Kidney (tissue), 14 donors: Measurements from ENCODE around the gene MYCBP. TPM values are rescaled to one million over a fixed set of nuclear protein-coding genes. Genes with fewer than 3 reads are reported as not detected.

Experiments
- DNase-seq, 5 donors: peaks; one replicate each; pipeline ENCODE4 v3.0.0-alpha.2; 2013 to 2020
- FAIRE-seq: peaks from 2 replicates; lab custom pipeline; 2012; peaks lifted over from hg19 to GRCh38; lab: Jason Lieb, UNC
- H3K27ac ChIP-seq, 2 donors: one replicate each; pipeline ENCODE4 v1.7.0; 2013; ENCODE audit warnings: low read depth in 2 of 2, low read length in 2 of 2, inconsistent platforms in 1 of 2
- H3K27me3 ChIP-seq: one replicate; pipeline ENCODE4 v1.7.1; 2013; ENCODE audit warnings: low read length, inconsistent platforms; ENCODE audit not compliant: control insufficient read depth, insufficient read depth
- H3K36me3 ChIP-seq, 3 donors: one replicate each; pipeline versions ENCODE4 v1.7.0 to v1.7.1; 2013; ENCODE audit warnings: low read length in 3 of 3, control low read depth in 1 of 3, inconsistent platforms in 1 of 3; ENCODE audit not compliant: insufficient read depth in 3 of 3, control insufficient read depth in 2 of 3
- H3K4me1 ChIP-seq, 3 donors: one replicate each; pipeline versions ENCODE4 v1.7.0 to v1.7.1; 2013; ENCODE audit warnings: low read length in 3 of 3, inconsistent platforms in 1 of 3, low read depth in 1 of 3; ENCODE audit not compliant: control insufficient read depth in 2 of 3, insufficient read depth in 2 of 3
- H3K4me3 ChIP-seq, 3 donors: one replicate each; pipeline versions ENCODE4 v1.7.0 to v1.8.1; 2013; ENCODE audit warnings: low read length in 3 of 3, control low read depth in 1 of 3, inconsistent platforms in 1 of 3
- H3K9ac ChIP-seq, 3 donors: one replicate each; pipeline versions ENCODE4 v1.7.0 to v1.7.1; 2013; ENCODE audit warnings: low read length in 3 of 3, control low read depth in 1 of 3, inconsistent platforms in 1 of 3
- H3K9me3 ChIP-seq, 3 donors: one replicate each; pipeline versions ENCODE4 v1.7.0 to v1.7.1; 2013; ENCODE audit warnings: low read length in 3 of 3, control low read depth in 1 of 3, inconsistent platforms in 1 of 3; ENCODE audit not compliant: control insufficient read depth in 2 of 3, insufficient read depth in 1 of 3
- intact Hi-C: fragments of 100-400 bp; cut with DNase I; formaldehyde crosslinking; loops from one replicate; pipeline ENCODE4 v1.11.1; 2022
- polyA plus RNA-seq: library from polyadenylated mRNA; stranded (reverse); fragments of 350-450 nt; fragmentation: Illumina TruSeq; extraction: RNeasy Lipid Tissue Mini Kit (QIAGEN cat#74804); gene quantifications from one replicate; pipeline ENCODE4 v1.2.3, GENCODE V29; 2014; ENCODE audit warnings: low read depth, low replicate concordance; ENCODE audit not compliant: insufficient read depth
- total RNA-seq: library from RNA; stranded (reverse); fragmentation: NEBNext Ultra II Directional; extraction: Animal tissue kit (Norgen Biotek cat#: 25700); gene quantifications from one replicate; pipeline ENCODE4 v1.2.1, GENCODE V29; 2021
- TF ChIP-seq, protein P1 (sequence below): IDR thresholded peaks from 3 replicates; pipeline ENCODE4 v1.5.1; 2012; ENCODE audit warnings: mild to moderate bottlenecking, moderate library complexity, borderline replicate concordance; ENCODE audit not compliant: insufficient read depth; ENCODE audit errors: extremely low read depth
- donor health status: control.
- donor health status: control.
- donor health status: control.
- donor health status: control.
- donor health status: control.
- donor health status: DM: yes; HTN: yes; CAD: no.
- donor health status: Normal renal cell carcinoma (clear cell type).

MYCBP gene
- total and polyA plus RNA-seq, 2 donors from 2014 or later: 20.6 to 31.1 TPM

DNA sequence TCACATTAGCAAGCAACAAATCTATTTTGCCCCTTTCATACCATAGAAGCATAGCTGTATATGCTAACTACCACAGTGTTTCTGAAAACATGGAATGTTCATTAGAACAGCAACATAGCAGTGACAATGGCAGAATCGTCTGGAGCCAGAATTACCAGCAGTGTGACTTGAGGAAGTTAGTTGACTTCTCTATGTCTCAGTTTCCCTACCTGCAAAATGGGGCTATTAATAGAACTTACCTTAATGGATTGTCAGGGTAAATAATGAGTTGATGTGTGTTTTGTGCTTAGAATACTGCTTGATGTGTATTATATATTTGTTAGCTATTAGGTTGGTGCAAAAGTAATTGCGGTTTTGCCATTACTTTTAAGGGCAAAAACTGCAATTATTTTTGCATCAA lies 23.0 kb upstream of the MYCBP start:
- no peak overlapping the region for H3K9ac ChIP-seq
- H3K4me3 ChIP-seq: no peak overlapping the region
- no peaks in the 10 kb centered on the region for H3K36me3 ChIP-seq
- H3K4me1 ChIP-seq: no peaks in the 10 kb centered on the region
- TF ChIP-seq, protein P1, sequence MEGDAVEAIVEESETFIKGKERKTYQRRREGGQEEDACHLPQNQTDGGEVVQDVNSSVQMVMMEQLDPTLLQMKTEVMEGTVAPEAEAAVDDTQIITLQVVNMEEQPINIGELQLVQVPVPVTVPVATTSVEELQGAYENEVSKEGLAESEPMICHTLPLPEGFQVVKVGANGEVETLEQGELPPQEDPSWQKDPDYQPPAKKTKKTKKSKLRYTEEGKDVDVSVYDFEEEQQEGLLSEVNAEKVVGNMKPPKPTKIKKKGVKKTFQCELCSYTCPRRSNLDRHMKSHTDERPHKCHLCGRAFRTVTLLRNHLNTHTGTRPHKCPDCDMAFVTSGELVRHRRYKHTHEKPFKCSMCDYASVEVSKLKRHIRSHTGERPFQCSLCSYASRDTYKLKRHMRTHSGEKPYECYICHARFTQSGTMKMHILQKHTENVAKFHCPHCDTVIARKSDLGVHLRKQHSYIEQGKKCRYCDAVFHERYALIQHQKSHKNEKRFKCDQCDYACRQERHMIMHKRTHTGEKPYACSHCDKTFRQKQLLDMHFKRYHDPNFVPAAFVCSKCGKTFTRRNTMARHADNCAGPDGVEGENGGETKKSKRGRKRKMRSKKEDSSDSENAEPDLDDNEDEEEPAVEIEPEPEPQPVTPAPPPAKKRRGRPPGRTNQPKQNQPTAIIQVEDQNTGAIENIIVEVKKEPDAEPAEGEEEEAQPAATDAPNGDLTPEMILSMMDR: no peak
- H3K27ac ChIP-seq: no peak overlapping the region
- FAIRE-seq (no peak), DNase-seq (no peak)
- H3K27me3 ChIP-seq: no peaks in the 10 kb centered on the region
- no peaks in the 10 kb centered on the region for H3K9me3 ChIP-seq
- intact Hi-C loops: no loop called here

DNA sequence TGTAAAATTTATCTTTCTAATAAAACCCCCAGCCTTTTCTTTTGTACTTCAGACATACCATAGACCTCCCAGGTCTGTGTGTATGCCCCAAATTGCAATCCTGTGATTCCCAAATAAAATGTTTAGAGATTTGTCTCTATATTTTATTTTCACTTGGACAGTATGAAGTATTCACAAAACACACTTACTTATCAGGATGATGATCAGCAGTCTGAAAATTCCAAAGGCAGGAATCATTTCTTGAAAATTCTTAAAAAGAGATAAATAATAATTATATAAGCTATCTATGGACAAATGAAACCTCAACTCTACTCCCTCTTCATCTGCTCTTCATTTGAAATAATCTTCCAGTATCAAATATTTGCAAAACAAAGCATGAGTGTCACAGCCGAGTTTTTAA lies 19.8 kb upstream of the MYCBP start:
- DNase-seq (no peak), FAIRE-seq (no peak)
- Histone ChIP-seq H3K27ac (no peak overlapping the region), H3K27me3 (no peaks in the 10 kb centered on the region), H3K4me1 (no peaks in the 10 kb centered on the region), H3K9me3 (no peaks in the 10 kb centered on the region), H3K9ac (no peak overlapping the region), H3K4me3 (no peak overlapping the region), H3K36me3 (no peaks in the 10 kb centered on the region)
- TF ChIP-seq, protein P1: no peak
- intact Hi-C loops: no loop called here

DNA sequence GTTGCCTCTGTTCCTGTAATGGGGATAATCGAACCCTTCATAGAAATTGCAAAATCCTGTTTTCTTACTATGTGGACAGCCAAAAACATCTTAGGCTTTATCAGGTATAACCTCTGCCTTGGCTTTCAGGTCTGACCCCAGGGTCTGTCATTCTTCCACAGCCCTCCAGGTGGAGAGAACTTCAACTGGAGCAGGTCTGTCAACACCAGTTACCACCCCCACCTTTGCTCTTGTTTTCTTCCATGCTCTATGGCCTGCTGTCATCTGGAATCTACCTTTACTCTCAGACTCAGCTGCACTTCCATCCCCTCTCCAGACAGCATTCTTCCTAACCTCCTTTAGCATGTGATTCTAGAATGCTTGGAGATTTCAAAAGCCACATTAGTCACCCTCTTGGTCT lies 18.6 kb upstream of the MYCBP start:
- FAIRE-seq: no peak
- H3K27me3 ChIP-seq: no peaks in the 10 kb centered on the region
- no peak overlapping the region for H3K4me3 ChIP-seq
- no peaks in the 10 kb centered on the region for H3K4me1 ChIP-seq
- H3K9ac ChIP-seq: no peak overlapping the region
- intact Hi-C loops: no loop called here
- H3K9me3 ChIP-seq: no peaks in the 10 kb centered on the region
- H3K27ac ChIP-seq: no peak overlapping the region
- peak in 1 of 5 donors; percentile 1 for DNase-seq
- TF ChIP-seq, protein P1: no peak
- no peaks in the 10 kb centered on the region for H3K36me3 ChIP-seq

DNA sequence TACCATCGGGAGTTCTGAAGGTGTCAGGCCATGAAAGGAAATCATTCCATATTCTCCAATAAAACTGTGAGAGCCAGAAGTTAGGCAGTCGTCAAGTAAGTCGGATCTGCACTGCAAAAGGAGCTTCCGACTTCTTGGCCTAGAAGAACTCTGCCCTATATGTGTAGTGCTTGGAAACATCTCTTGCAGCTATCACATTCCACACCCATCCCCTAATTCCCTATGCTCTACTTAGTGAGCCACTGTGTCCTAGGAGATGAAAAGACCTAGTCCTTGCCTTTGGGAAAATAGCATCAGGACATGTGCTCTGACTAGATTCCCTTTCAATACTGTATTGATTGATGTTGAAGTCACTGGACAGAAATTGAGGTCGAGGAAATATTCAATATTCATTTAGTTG lies 16.4 kb upstream of the MYCBP start:
- Histone ChIP-seq H3K27ac (no peak overlapping the region), H3K4me3 (no peak overlapping the region), H3K9me3 (no peaks in the 10 kb centered on the region), H3K36me3 (no peaks in the 10 kb centered on the region), H3K9ac (no peak overlapping the region), H3K27me3 (no peaks in the 10 kb centered on the region), H3K4me1 (no peaks in the 10 kb centered on the region)
- DNase-seq: no peak
- intact Hi-C loops: no loop called here
- FAIRE-seq: no peak
- TF ChIP-seq, protein P1: no peak
